Stimulated activated CD4-positive, alpha-beta T cell treated with anti-CD3 and anti-CD28 coated beads, Interleukin-15, amount 100 ng/mL, for 1 hour (primary cell): Measurements from ENCODE around the gene AFF3.
"Not testable (repeated sequence)": the region's sequence is repeated elsewhere in the genome, so short reads cannot be mapped to it uniquely, and the experiment has no call there.

Experiments
- DNase-seq, 2 donors: peaks; one replicate each; pipeline ENCODE4 v3.0.0-alpha.2; 2020; ENCODE audit warnings: low read depth in 1 of 2, low spot score in 1 of 2

Gene AFF3

GRCh38 chr2:99938250-99938649 lies 204.1 kb downstream of the AFF3 start:
- DNase-seq, result no peak

GRCh38 chr2:99936065-99936464 lies 206.3 kb downstream of the AFF3 start:
- DNase-seq, result no peak

- DNase-seq, result no peak
Observed at GRCh38 chr2:99935662-99936061, 206.7 kb downstream of the AFF3 start.

- no peak for DNase-seq
Observed at GRCh38 chr2:99933894-99934650, 208.3 kb downstream of the AFF3 start.

- not testable (repeated sequence) for DNase-seq
Observed at GRCh38 chr2:99933491-99933890, 208.9 kb downstream of the AFF3 start.

GRCh38 chr2:99928470-99929053 lies 213.8 kb downstream of the AFF3 start:
- DNase-seq, result no peak

GRCh38 chr2:99927690-99928207 lies 214.6 kb downstream of the AFF3 start:
- DNase-seq, result not testable (repeated sequence)

GRCh38 chr2:99926986-99927385 lies 215.4 kb downstream of the AFF3 start:
- no peak for DNase-seq

GRCh38 chr2:99925960-99926359 lies 216.4 kb downstream of the AFF3 start:
- no peak for DNase-seq

- DNase-seq, result no peak
Observed at GRCh38 chr2:99922664-99923063, 219.7 kb downstream of the AFF3 start.

- DNase-seq, result no peak
Observed at GRCh38 chr2:99921903-99922302, 220.5 kb downstream of the AFF3 start.

GRCh38 chr2:99918389-99918788 lies 224.0 kb downstream of the AFF3 start:
- DNase-seq, result no peak

- no peak for DNase-seq
Observed at GRCh38 chr2:99915108-99915675, 227.2 kb downstream of the AFF3 start.

GRCh38 chr2:99911736-99912135 lies 230.7 kb downstream of the AFF3 start:
- DNase-seq, result no peak

GRCh38 chr2:99910902-99911301 lies 231.5 kb downstream of the AFF3 start:
- no peak for DNase-seq

- no peak for DNase-seq
Observed at GRCh38 chr2:99905636-99906035, 236.8 kb downstream of the AFF3 start.

GRCh38 chr2:99905025-99905424 lies 237.4 kb downstream of the AFF3 start:
- no peak for DNase-seq

GRCh38 chr2:99903981-99904380 lies 238.4 kb downstream of the AFF3 start:
- DNase-seq, result no peak

- DNase-seq, result no peak
Observed at GRCh38 chr2:99900556-99900955, 241.8 kb downstream of the AFF3 start.

- DNase-seq, result no peak
Observed at GRCh38 chr2:99899882-99900281, 242.5 kb downstream of the AFF3 start.

GRCh38 chr2:99899058-99899855 lies 243.1 kb downstream of the AFF3 start:
- DNase-seq, result no peak
